Ammon's horn (tissue), 1 donor: Measurements from ENCODE around the gene ATP6V1G1.
A peak's percentile ranks its signal among the peaks of the same experiment; 100 is the strongest.
"Not testable (repeated sequence)": the region's sequence is repeated elsewhere in the genome, so short reads cannot be mapped to it uniquely, and the experiment has no call there.

Experiments used
- DNase-seq: peaks from one replicate; pipeline ENCODE4 v3.0.0-alpha.2; 2016; ENCODE audit warnings: low spot score

Gene ATP6V1G1

GRCh38 chr9:114587345-114588202 is at the start of gene ATP6V1G1:
TSS of gene ATP6V1G1 (plus strand) at chr9:114587769. CDS start at chr9:114587839, 70 bp downstream.
- DNase-seq: peak; percentile 97

- DNase-seq: no peak
Observed at GRCh38 chr9:114538241-114538640, 49.3 kb upstream of the ATP6V1G1 start.

GRCh38 chr9:114539701-114540380 is 47.7 kb upstream of the ATP6V1G1 start:
- DNase-seq: no peak

- DNase-seq: no peak
Observed at GRCh38 chr9:114545055-114545454, 42.5 kb upstream of the ATP6V1G1 start.

GRCh38 chr9:114546851-114547250 is 40.7 kb upstream of the ATP6V1G1 start:
- DNase-seq: no peak

GRCh38 chr9:114549697-114550330 is 37.8 kb upstream of the ATP6V1G1 start:
- no peak for DNase-seq

GRCh38 chr9:114551750-114552685 is 35.6 kb upstream of the ATP6V1G1 start:
- no peak for DNase-seq

- no peak for DNase-seq
Observed at GRCh38 chr9:114552706-114553105, 34.9 kb upstream of the ATP6V1G1 start.

- DNase-seq: no peak
Observed at GRCh38 chr9:114553202-114553601, 34.4 kb upstream of the ATP6V1G1 start.

- DNase-seq: no peak
Observed at GRCh38 chr9:114555696-114556095, 31.9 kb upstream of the ATP6V1G1 start.

- no peak for DNase-seq
Observed at GRCh38 chr9:114558027-114558675, 29.4 kb upstream of the ATP6V1G1 start.

- no peak for DNase-seq
Observed at GRCh38 chr9:114559830-114560513, 27.6 kb upstream of the ATP6V1G1 start.

GRCh38 chr9:114560956-114561355 is 26.6 kb upstream of the ATP6V1G1 start:
- no peak for DNase-seq

- DNase-seq: no peak
Observed at GRCh38 chr9:114561771-114562170, 25.8 kb upstream of the ATP6V1G1 start.

GRCh38 chr9:114565204-114565603 is 22.4 kb upstream of the ATP6V1G1 start:
- no peak for DNase-seq

GRCh38 chr9:114570742-114571141 is 16.8 kb upstream of the ATP6V1G1 start:
- DNase-seq: no peak

GRCh38 chr9:114571391-114571790 is 16.2 kb upstream of the ATP6V1G1 start:
- no peak for DNase-seq

GRCh38 chr9:114572199-114572598 is 15.4 kb upstream of the ATP6V1G1 start:
- no peak for DNase-seq

GRCh38 chr9:114574438-114574837 is 13.1 kb upstream of the ATP6V1G1 start:
- DNase-seq: no peak

- not testable (repeated sequence) for DNase-seq
Observed at GRCh38 chr9:114576779-114577178, 10.8 kb upstream of the ATP6V1G1 start.

- not testable (repeated sequence) for DNase-seq
Observed at GRCh38 chr9:114578134-114578533, 9.4 kb upstream of the ATP6V1G1 start.
